ENCODE results near the gene SLC4A11.
A peak's percentile ranks its signal among the peaks of the same experiment; 100 is the strongest.
"Not testable (repeated sequence)": the region's sequence is repeated elsewhere in the genome, so short reads cannot be mapped to it uniquely, and the experiment has no call there.

SLC4A11 gene

GRCh38 chr20:3222635-3223600 is 16.1 kb downstream of the SLC4A11 start:
- H3K4me3 ChIP-seq (ENCODE audit: low read depth, low read length), result no peak overlapping the region
- no peak for TF ChIP-seq CTCF (IDR thresholded peaks at IDR 0.05; ENCODE audit: low read depth, low read length)

DNA sequence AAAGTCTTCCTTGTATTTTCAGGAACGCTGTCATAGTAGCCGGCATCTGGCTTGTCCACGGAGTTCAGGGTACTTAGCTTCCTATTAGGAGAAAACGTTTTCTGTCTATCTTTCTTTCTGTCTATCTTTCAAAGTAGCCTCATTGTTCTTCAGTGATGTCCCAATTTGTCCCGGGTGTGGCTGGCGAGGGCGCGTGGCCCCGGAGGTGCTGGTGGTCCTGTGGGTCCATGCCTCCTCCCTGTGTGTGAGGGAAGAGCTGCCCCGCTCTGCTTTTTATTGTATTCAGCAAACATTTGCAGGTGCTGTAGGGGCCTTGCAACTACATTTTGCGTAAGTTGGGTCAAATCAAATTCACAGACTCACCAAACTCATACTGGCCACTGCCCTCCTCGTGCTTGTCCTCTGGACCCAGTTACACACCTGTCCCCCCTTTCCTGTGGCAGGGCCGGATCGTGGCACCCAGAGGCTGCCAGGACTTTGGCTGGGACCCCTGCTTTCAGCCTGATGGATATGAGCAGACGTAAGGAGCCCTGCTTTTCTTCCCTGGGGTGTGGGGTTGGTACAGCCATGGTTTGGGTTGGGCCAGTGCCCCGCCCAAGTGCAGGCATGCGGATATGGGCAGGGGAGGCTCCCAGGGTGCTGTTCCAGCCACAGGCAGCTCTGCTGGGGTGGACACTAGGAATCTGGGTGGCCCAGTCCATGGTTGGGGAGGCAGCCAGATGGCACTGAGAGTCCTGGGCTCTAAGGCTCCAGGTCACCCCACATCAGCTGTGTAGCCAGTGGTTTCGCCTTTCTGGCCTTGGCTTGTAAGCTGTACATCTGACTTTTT is 17.4 kb downstream of the SLC4A11 start:
- no peak overlapping the region for H3K4me3 ChIP-seq (ENCODE audit: low read depth, low read length)
- TF ChIP-seq CTCF (IDR thresholded peaks at IDR 0.05; ENCODE audit: low read depth, low read length), result no peak

DNA sequence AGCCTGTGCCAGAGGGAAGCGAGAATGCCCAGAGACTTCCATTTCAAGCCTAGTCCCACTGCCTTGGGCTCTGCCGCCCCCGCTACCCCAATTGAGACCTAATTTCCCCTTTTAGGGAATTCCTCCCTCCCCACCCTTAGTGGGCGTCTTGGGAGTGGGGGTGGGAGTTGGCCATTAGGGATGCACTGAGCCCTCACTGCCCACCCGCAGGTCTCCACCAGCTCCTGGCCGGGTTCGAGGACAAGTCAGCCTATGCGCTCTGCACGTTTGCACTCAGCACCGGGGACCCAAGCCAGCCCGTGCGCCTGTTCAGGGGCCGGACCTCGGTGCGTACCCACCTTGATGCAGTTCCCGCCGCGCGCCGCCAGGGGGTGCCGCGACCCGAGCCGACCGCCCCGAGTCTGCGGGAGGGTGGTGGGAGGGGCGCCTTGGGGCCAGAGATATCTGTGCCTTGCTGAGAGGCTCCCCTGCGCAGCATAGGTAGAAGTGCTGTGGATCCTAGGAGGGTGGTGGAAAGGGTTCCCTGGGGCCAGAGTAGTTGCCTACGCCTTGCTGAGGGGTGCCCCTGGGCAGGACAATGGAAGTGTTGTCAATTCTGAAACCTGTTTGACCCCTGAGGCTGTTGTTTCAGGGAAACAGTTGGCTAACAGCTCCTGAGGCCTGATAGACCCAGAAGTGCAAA is 20.5 kb downstream of the SLC4A11 start:
- peak; percentile 92 for TF ChIP-seq CTCF (IDR thresholded peaks at IDR 0.05; ENCODE audit: low read depth, low read length)
- no peak overlapping the region for H3K4me3 ChIP-seq (ENCODE audit: low read depth, low read length)

- not testable (repeated sequence) for H3K4me3 ChIP-seq (ENCODE audit: low read depth, low read length)
These were observed 23.6 kb downstream of the SLC4A11 start for GRCh38 chr20:3215359-3215917.

DNA sequence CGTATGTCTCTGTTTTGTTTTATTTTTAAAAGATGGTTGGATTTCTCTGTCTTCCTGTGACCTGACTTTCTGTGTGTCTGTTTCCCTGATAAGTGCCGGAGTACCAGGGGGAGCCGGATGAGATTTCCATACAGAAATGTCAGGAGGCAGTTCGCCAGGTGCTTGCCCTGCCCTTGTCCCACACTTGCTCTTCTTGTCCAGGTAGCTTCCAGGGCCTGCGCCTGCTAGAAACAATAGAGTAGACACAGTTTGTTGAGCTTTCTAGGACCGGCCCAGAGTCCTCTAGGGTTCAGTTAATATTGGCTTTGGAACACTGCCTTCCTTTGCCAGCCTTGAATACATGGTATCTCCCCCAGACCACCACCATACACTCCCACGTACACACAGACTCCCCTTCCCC is 25.8 kb downstream of the SLC4A11 start:
- no peak for TF ChIP-seq CTCF (IDR thresholded peaks at IDR 0.05; ENCODE audit: low read depth, low read length)
- no peak overlapping the region for H3K4me3 ChIP-seq (ENCODE audit: low read depth, low read length)

GRCh38 chr20:3210346-3210745 is 28.6 kb downstream of the SLC4A11 start:
- no peak for TF ChIP-seq CTCF (IDR thresholded peaks at IDR 0.05; ENCODE audit: low read depth, low read length)
- peak overlapping the region; percentile 86 for H3K4me3 ChIP-seq (ENCODE audit: low read depth, low read length)

- TF ChIP-seq CTCF (IDR thresholded peaks at IDR 0.05; ENCODE audit: low read depth, low read length), result no peak
- peak overlapping the region; percentile 86 for H3K4me3 ChIP-seq (ENCODE audit: low read depth, low read length)
These were observed 29.1 kb downstream of the SLC4A11 start for GRCh38 chr20:3209946-3210317.

All from WI38 (cell line).